HEK293T (cell line): Measurements from ENCODE around the gene DNAJA4.

ENCODE experiments used
- CTCF ChIA-PET: fragments of 350-600 bp; formaldehyde crosslinking; extraction: SDS; loops from one replicate; lab custom pipeline; 2021; ENCODE audit warnings: antibody characterized with exemption, inconsistent platforms; lab: Yijun Ruan, JAX
- POLR2A ChIA-PET: fragments of 350-600 bp; formaldehyde crosslinking; extraction: SDS; loops from one replicate; lab custom pipeline; 2020; ENCODE audit warnings: antibody characterized with exemption, inconsistent platforms; lab: Yijun Ruan, JAX
- DNase-seq: peaks from one replicate; pipeline ENCODE4 v3.0.0; 2012; ENCODE audit warnings: mixed read lengths; ENCODE audit errors: extremely low spot score
- ARNT ChIP-seq: fragments of 450-650 bp; IDR thresholded peaks from 2 replicates; pipeline ENCODE4 v1.6.1; 2017; ENCODE audit warnings: mild to moderate bottlenecking
- BHLHE40 ChIP-seq: fragments of 450-650 bp; IDR thresholded peaks from 2 replicates; pipeline ENCODE4 v1.6.1; 2016; ENCODE audit warnings: mild to moderate bottlenecking, moderate library complexity, borderline replicate concordance
- CTBP1 ChIP-seq: fragments of 450-650 bp; IDR thresholded peaks from 2 replicates; pipeline ENCODE4 v1.6.1; 2016; ENCODE audit warnings: borderline replicate concordance
- ELF4 ChIP-seq: fragments of 450-650 bp; IDR thresholded peaks from 2 replicates; pipeline ENCODE4 v1.6.1; 2017; ENCODE audit warnings: antibody characterized with exemption
- FOXA1 ChIP-seq: fragments of 450-650 bp; IDR thresholded peaks from 2 replicates; pipeline ENCODE4 v1.6.1; 2016; ENCODE audit warnings: mild to moderate bottlenecking
- FOXK2 ChIP-seq: fragments of 450-650 bp; IDR thresholded peaks from 2 replicates; pipeline ENCODE4 v1.6.1; 2016; ENCODE audit warnings: mild to moderate bottlenecking
- FOXM1 ChIP-seq: fragments of 450-650 bp; IDR thresholded peaks from 2 replicates; pipeline ENCODE4 v1.6.1; 2017; ENCODE audit warnings: mild to moderate bottlenecking, borderline replicate concordance
- HDGF ChIP-seq: fragments of 450-650 bp; IDR thresholded peaks from 2 replicates; pipeline ENCODE4 v1.6.1; 2017; ENCODE audit warnings: antibody characterized with exemption, borderline replicate concordance
- L3MBTL2 ChIP-seq: fragments of 450-650 bp; conservative IDR thresholded peaks from 2 replicates; pipeline ENCODE4 v1.6.1; 2016; ENCODE audit warnings: mild to moderate bottlenecking
- LEF1 ChIP-seq: fragments of 450-650 bp; IDR thresholded peaks from 2 replicates; pipeline ENCODE4 v1.6.1; 2017; ENCODE audit warnings: mild to moderate bottlenecking, borderline replicate concordance
- NFRKB ChIP-seq: fragments of 450-650 bp; IDR thresholded peaks from 2 replicates; pipeline ENCODE4 v1.6.1; 2016; ENCODE audit warnings: mild to moderate bottlenecking, moderate library complexity
- SP1 ChIP-seq: fragments of 450-650 bp; IDR thresholded peaks from 2 replicates; pipeline ENCODE4 v1.6.1; 2017
- SUZ12 ChIP-seq: fragments of 450-650 bp; IDR thresholded peaks from 2 replicates; pipeline ENCODE4 v1.6.1; 2016; ENCODE audit warnings: mild to moderate bottlenecking
- TARDBP ChIP-seq: fragments of 450-650 bp; IDR thresholded peaks from 2 replicates; pipeline ENCODE4 v1.6.1; 2016
- ZNF384 ChIP-seq: fragments of 450-650 bp; IDR thresholded peaks from 2 replicates; pipeline ENCODE4 v1.6.1; 2016
- TF ChIP-seq, protein P1 (sequence below): fragments of 450-650 bp; IDR thresholded peaks from 2 replicates; pipeline ENCODE4 v1.6.1; 2016

The DNAJA4 gene

GRCh38 chr15:78276064-78276943, 11.9 kb downstream of the DNAJA4 start:
- no peak for DNase-seq
- ChIA-PET POLR2A (interaction anchor here (2.0 kb wide), 1 partner anchor 23 kb away, joined by 8 read pairs; the partner anchor contains the start of gene SKIC8), CTCF (no interaction called here)

GRCh38 chr15:78280319-78281072, 16.1 kb downstream of the DNAJA4 start:
- TF ChIP-seq HDGF (no peak), L3MBTL2 (no peak), FOXA1 (no peak), BHLHE40 (no peak), FOXK2 (no peak), ELF4 (no peak)
- ChIA-PET CTCF (interaction anchor here (0.6 kb wide), 1 partner anchor 173 kb away, joined by 3 read pairs; no protein-coding TSS in a partner anchor), POLR2A (interaction anchor here (0.9 to 1.0 kb wide), 2 partner anchors 19 to 132 kb away, joined by 3 to 4 read pairs; partner anchors contain the start of genes IDH3A and SKIC8)
- DNase-seq = no peak

More at GRCh38 chr15:78276064-78276943, 11.9 kb downstream of the DNAJA4 start:
- TF ChIP-seq FOXM1 = no peak
- TF ChIP-seq ARNT = no peak
- TF ChIP-seq L3MBTL2 = no peak
- no peak for TF ChIP-seq CTBP1
- no peak for TF ChIP-seq HDGF
- no peak for TF ChIP-seq TARDBP
- TF ChIP-seq FOXK2 = no peak

DNA sequence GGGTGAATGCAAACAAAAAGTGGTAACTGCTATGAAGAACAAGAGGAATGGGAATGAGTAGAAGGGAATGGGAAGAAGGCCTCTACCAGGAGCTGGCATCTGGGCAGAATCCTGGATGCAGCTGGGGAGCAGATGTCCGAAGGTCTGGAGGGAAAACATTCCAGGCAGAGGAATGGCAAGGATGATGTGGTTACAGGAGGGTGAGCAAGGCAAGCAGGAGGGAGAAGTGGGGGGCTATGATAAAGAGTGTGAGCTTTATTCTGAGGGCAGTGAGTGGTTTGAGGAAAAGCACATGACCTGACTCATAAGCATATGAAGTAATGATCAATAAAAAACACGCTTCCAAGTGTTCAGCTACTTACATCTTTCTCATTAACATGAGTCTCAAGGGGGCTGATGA, 18.0 kb downstream of the DNAJA4 start:
- ChIA-PET POLR2A (interaction anchor here (1.0 to 5.8 kb wide), 4 partner anchors 10 to 156 kb away, joined by 3 to 36 read pairs (median 4); partner anchors contain the start of genes IREB2 and SKIC8), CTCF (interaction anchor here (1.0 kb wide), 1 partner anchor 20 kb away, joined by 3 read pairs; no protein-coding TSS in a partner anchor)
- TF ChIP-seq SUZ12 (no peak), TARDBP (no peak), FOXA1 (no peak), ZNF384 (no peak)
- TF ChIP-seq, protein P1, sequence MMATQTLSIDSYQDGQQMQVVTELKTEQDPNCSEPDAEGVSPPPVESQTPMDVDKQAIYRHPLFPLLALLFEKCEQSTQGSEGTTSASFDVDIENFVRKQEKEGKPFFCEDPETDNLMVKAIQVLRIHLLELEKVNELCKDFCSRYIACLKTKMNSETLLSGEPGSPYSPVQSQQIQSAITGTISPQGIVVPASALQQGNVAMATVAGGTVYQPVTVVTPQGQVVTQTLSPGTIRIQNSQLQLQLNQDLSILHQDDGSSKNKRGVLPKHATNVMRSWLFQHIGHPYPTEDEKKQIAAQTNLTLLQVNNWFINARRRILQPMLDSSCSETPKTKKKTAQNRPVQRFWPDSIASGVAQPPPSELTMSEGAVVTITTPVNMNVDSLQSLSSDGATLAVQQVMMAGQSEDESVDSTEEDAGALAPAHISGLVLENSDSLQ = no peak
- no peak for DNase-seq

DNA sequence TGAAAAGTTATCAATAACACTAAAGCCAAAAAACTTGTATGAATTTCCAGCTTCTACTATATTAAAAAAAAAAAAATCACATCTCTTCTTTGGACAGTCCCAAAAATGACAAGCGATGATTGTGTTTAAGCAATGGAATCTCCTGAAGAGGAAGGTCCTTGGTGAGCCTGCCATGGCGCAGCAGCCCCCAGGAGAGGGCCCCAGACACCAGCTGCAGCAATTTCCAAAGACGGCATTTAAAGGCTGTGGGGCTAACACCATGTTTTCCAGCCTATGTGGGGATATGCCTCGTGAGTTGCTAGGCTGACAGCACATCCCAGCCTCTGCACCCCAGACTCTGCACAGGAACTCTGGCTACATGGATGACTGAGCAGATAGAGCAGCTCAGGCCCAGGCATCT, 20.4 kb downstream of the DNAJA4 start:
- peak; percentile 23 for DNase-seq
- ChIA-PET POLR2A (interaction anchor here (0.6 to 5.8 kb wide), 2 partner anchors 11 to 14 kb away, joined by 3 to 36 read pairs; partner anchors contain the start of gene SKIC8), CTCF (no interaction called here)
- TF ChIP-seq HDGF (no peak), SUZ12 (no peak), BHLHE40 (no peak), FOXM1 (no peak), L3MBTL2 (no peak), ARNT (no peak), FOXA1 (no peak), FOXK2 (no peak), TARDBP (no peak), ZNF384 (no peak), LEF1 (no peak), SP1 (no peak), ELF4 (no peak)
- TF ChIP-seq, protein P1 = no peak

GRCh38 chr15:78290222-78290621, 25.9 kb downstream of the DNAJA4 start:
- no peak for DNase-seq
- ChIA-PET CTCF (interaction anchor here (0.6 kb wide), 1 partner anchor 174 kb away, joined by 7 read pairs; no protein-coding TSS in a partner anchor), POLR2A (interaction anchor here (1.7 kb wide), 1 partner anchor 9 kb away, joined by 10 read pairs; the partner anchor contains the start of gene SKIC8)
- TF ChIP-seq TARDBP (no peak), L3MBTL2 (no peak), FOXA1 (no peak), SUZ12 (no peak), ELF4 (no peak), FOXK2 (no peak), FOXM1 (no peak), SP1 (no peak), ZNF384 (no peak)
- TF ChIP-seq, protein P1 = no peak

- TF ChIP-seq BHLHE40 (no peak), HDGF (no peak), FOXA1 (no peak), SUZ12 (no peak), FOXM1 (no peak), L3MBTL2 (no peak), ELF4 (no peak), ARNT (no peak), NFRKB (no peak), ZNF384 (no peak), SP1 (no peak), LEF1 (no peak), TARDBP (no peak), FOXK2 (no peak), CTBP1 (no peak)
- TF ChIP-seq, protein P1 = no peak
- ChIA-PET CTCF (interaction anchor here (0.6 kb wide), 1 partner anchor 583 kb away, joined by 13 read pairs; no protein-coding TSS in a partner anchor), POLR2A (interaction anchor here (1.7 kb wide), 1 partner anchor 8 kb away, joined by 10 read pairs; the partner anchor contains the start of gene SKIC8)
- DNase-seq = no peak
Observed at GRCh38 chr15:78291052-78291451, 26.7 kb downstream of the DNAJA4 start.
